BJ (cell line): Measurements from ENCODE around the gene CILP. TPM values are rescaled to one million over a fixed set of nuclear protein-coding genes. Genes with fewer than 3 reads are reported as not detected.

Experiments used
- CTCF ChIA-PET: fragments of 350-600 bp; formaldehyde crosslinking; extraction: SDS; loops from one replicate; lab custom pipeline; 2021; ENCODE audit warnings: antibody characterized with exemption, inconsistent platforms; lab: Yijun Ruan, JAX
- POLR2A ChIA-PET: fragments of 300-600 bp; sonication (Branson Sonifier 250); formaldehyde crosslinking; extraction: SDS; loops from one replicate; lab custom pipeline; 2021; ENCODE audit warnings: antibody characterized with exemption; lab: Charles Lee
- DNase-seq: peaks from one replicate; pipeline ENCODE4 v3.0.0-alpha.2; 2011; ENCODE audit warnings: low read depth
- H3K27me3 ChIP-seq: 2 replicates; pipeline ENCODE4 v1.6.0; 2011; ENCODE audit warnings: low read length; ENCODE audit not compliant: control insufficient read depth, insufficient read depth
- H3K36me3 ChIP-seq: 2 replicates; pipeline ENCODE4 v1.5.1; 2011; ENCODE audit warnings: low read length; ENCODE audit not compliant: control insufficient read depth, insufficient read depth
- H3K4me3 ChIP-seq: 2 replicates; pipeline ENCODE4 v1.5.1; 2011; ENCODE audit warnings: low read depth, mild to moderate bottlenecking, control low read depth, low read length
- polyA plus RNA-seq: library from polyadenylated mRNA; depleted of rRNA; stranded (reverse); fragments of >200 nt; gene quantifications from 2 replicates; pipeline ENCODE4 v1.2.3, GENCODE V29; 2011
- TF ChIP-seq, protein P1 (sequence below): IDR thresholded peaks from 2 replicates; pipeline ENCODE4 v1.5.1; 2011; ENCODE audit warnings: low read depth, mild to moderate bottlenecking, control low read depth, inconsistent platforms, low read length, moderate library complexity; ENCODE audit not compliant: insufficient read depth

The CILP gene
- polyA plus RNA-seq, 1 experiment, result 0.09 TPM

DNA sequence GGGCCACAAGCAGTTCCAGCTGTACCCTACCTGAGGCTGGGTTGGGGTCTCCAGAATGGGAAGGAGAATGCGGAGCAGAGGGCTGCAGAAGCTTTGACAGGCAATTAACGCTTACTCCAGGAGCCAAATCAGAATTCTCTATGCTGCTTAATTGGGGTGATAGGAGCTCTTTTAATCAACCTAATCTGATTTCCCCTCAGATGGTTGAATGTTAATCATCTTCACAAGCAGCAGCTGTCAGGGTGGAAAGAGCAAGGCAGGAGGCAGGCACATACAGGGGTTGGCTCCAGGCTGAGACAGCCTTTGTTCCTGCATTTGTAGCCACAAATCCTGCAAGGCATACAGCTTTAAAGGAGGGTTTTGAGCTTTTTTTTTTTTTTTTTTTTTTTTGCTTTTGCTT, 2.6 kb downstream of the CILP start:
- CTCF ChIA-PET, result interaction anchor here (0.7 to 3.7 kb wide), 6 partner anchors 8 to 191 kb away, joined by 3 to 17 read pairs (median 3); partner anchors contain the start of gene PARP16
- DNase-seq, result no peak
- POLR2A ChIA-PET, result interaction anchor here (0.6 to 1.1 kb wide), 2 partner anchors 78 to 284 kb away, joined by 3 to 11 read pairs; partner anchors contain the start of gene PARP16
- H3K4me3 ChIP-seq, result no peak overlapping the region
- no peaks in the 10 kb centered on the region for H3K36me3 ChIP-seq
- TF ChIP-seq, protein P1, sequence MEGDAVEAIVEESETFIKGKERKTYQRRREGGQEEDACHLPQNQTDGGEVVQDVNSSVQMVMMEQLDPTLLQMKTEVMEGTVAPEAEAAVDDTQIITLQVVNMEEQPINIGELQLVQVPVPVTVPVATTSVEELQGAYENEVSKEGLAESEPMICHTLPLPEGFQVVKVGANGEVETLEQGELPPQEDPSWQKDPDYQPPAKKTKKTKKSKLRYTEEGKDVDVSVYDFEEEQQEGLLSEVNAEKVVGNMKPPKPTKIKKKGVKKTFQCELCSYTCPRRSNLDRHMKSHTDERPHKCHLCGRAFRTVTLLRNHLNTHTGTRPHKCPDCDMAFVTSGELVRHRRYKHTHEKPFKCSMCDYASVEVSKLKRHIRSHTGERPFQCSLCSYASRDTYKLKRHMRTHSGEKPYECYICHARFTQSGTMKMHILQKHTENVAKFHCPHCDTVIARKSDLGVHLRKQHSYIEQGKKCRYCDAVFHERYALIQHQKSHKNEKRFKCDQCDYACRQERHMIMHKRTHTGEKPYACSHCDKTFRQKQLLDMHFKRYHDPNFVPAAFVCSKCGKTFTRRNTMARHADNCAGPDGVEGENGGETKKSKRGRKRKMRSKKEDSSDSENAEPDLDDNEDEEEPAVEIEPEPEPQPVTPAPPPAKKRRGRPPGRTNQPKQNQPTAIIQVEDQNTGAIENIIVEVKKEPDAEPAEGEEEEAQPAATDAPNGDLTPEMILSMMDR, result no peak
- peaks cover 7% of the 10 kb centered on the region for H3K27me3 ChIP-seq

DNA sequence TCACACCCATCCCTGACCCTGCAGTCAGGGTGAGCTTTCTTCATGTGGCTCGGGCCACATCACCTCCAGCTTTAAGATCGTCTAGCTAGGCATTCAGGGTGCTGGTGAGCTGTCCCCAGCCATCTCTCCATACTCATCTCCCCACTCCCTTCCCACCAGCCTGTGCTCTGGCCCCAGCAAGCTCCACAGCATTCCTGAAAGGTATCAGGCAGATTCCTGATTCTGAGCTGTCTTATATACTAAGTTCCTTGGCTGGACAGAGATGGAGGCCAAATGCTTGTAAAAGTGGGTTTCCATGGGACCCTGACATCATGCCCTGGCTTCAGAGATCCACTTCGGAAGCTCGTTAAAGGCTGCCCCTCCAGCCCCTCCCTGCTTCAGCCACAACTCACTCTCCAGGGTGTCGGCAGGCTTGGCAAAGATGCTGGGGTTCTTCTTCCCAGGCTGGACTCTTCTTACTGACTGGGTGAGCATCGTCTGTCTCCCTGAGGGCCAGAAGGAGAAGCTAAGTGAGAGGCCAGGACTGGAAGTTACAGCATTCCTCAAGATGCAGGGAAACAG, 3.9 kb downstream of the CILP start:
- no peak for DNase-seq
- TF ChIP-seq, protein P1, result no peak
- H3K4me3 ChIP-seq, result no peak overlapping the region
- H3K27me3 ChIP-seq, result peaks cover 9% of the 10 kb centered on the region
- CTCF ChIA-PET, result interaction anchor here (0.7 to 3.7 kb wide), 4 partner anchors 12 to 79 kb away, joined by 3 to 17 read pairs (median 3); partner anchors contain the start of gene PARP16
- no peaks in the 10 kb centered on the region for H3K36me3 ChIP-seq
- POLR2A ChIA-PET, result no interaction called here

DNA sequence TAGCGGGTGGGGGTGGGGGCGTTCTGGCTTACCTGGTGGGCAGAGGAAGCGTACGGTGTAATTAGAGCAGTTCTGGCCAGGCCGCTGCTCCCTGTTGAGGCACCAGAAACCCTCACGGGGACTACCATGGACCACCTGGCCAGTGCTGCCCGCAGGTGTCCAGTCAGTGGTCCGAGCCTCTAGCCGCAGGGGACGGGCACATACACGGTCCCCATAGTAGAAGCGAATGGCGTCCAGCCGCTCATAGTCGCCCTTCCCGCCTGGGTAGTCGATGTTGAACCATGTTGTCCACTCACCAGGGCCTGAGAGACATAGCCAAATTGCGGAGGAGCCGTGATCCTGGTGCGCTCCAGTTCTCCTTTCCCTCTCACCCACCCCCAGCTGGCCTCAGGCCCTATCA, 4.5 kb downstream of the CILP start:
- Histone ChIP-seq H3K4me3 (no peak overlapping the region), H3K36me3 (no peaks in the 10 kb centered on the region), H3K27me3 (peaks cover 12% of the 10 kb centered on the region)
- POLR2A ChIA-PET, result no interaction called here
- no peak for DNase-seq
- CTCF ChIA-PET, result no interaction called here
- TF ChIP-seq, protein P1, result no peak

DNA sequence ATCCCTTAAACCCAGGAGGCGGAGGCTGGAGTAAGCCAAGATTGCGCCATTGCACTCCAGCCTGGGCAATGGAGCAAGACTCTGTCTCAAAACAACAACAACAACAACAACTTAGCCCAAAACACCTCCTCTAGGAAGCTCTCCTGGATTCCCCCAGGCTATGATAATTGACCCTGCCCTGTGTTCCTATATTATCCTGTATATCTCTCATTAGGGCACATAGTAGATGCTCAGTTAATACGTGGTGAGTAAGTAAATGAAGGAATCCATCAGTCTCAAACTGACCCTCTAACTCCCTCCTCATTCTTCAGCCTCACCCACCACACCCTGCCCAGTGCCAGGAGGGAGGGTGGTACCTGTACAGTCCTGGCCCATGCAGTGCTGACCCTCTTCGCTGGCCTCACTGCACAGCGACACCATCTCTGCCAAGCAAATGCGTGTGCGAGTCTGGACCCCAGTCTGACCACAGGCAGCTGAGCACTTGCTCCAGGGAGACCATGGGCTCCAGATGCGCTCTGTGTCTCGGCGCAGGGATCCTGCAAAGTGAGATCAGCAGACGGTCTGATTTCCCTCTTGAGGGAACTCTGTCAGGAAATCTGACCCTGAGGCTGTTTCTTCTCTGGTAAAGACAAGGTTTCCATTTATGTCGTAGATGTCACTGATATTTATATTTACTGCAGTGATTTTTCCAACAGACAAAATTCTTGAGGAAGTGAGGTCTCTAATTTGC, 6.2 kb downstream of the CILP start:
- CTCF ChIA-PET, result interaction anchor here (0.6 to 0.9 kb wide), 2 partner anchors 11 to 31 kb away, joined by 3 read pairs; no protein-coding TSS in a partner anchor
- TF ChIP-seq, protein P1, result no peak
- DNase-seq, result no peak
- POLR2A ChIA-PET, result no interaction called here
- Histone ChIP-seq H3K4me3 (no peak overlapping the region), H3K27me3 (peaks cover 13% of the 10 kb centered on the region), H3K36me3 (no peaks in the 10 kb centered on the region)

DNA sequence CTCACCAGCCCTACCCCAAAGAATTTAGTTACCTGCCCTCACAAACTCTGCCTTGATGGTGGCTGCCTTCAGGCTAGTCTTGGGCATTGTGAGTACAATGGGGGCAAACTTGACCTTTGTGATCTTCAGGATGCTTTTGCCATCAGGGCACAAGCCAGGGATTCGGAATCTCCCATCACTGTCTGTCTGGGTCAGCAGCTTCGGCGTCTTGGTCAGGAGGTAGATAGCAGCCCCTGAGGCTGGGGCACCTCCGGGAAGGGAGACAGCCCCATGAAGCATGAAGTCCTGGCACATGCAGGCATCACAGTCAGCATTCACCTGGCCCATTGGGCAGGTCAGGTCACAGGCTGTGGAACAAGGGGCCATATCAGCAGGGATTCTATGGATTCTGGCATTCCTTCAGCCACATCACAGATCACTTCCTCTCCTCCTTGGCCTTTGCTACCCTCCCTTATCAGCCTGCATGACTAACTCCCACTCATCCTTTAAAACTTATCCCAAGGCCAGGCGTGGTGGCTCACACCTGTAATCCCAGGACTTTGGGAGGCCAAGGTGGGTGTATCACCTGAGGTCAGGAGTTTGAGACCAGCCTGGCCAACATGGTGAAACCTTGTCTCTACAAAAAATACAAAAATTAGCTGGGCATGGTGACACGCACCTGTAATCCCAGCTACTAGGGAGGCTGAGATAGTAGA, 6.9 kb downstream of the CILP start:
- Histone ChIP-seq H3K36me3 (no peaks in the 10 kb centered on the region), H3K4me3 (no peak overlapping the region), H3K27me3 (peaks cover 13% of the 10 kb centered on the region)
- TF ChIP-seq, protein P1, result no peak
- POLR2A ChIA-PET, result no interaction called here
- CTCF ChIA-PET, result interaction anchor here (0.9 kb wide), 1 partner anchor 10 kb away, joined by 3 read pairs; no protein-coding TSS in a partner anchor
- DNase-seq, result no peak
